ENCODE measurements around the gene ZNF653. TPM values are rescaled to one million over a fixed set of nuclear protein-coding genes. Genes with fewer than 3 reads are reported as not detected.

The ZNF653 gene
- polyA plus RNA-seq, 1 of the 3 experiments (the other 2 are of a cell fraction): 14.7 TPM

DNA sequence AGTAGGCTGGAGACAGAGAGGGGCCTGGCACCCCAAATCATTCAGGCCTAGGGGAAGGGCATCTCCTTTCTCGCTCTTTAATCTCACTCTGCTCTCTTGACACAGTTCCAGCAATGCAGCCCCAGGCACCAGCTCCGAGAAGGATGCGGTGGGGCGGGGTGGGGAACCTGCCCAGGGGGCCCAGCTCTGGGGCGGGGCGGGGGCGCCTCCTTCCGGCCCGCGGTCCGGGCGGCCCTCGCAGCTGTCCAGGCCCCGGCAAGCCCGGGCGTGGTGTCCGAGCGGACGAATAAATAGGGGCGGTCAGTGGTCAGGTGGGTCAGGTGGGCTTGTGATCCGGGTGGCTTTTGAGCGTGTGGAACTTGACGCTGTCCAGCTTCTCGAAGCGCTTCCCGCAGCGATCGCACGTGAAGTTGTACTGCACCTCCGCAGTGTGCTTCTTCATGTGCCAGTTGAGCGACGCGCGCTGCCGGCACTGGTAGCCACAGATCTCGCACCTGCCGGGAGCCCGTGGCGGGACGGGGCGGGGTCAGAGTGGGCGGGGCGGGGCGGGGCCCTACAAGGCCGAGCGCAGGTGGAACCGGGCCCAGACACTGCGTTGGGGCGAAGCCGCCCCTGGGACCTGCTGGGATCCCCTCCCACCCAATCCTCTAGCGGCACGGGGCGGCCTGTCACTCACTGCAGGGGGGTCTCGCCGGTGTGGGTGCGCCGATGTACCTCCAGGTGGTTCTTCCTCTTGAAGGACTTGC lies 22.1 kb downstream of the ZNF653 start:
- H3K4me1 ChIP-seq (ENCODE audit: control insufficient read depth in 1 of 2, insufficient read depth in 2 of 2, low read depth in 1 of 2, low read length in 1 of 2): peaks cover 0 to 13% of the 10 kb centered on the region in 2 experiments; a peak in 1 of 4 replicates
- WGBS (ENCODE audit: low lambda C conversion rate): 94% methylated on average over 40 of the region's 57 CpGs
- H3K9me2 ChIP-seq: no peaks in the 10 kb centered on the region
- no peaks in the 10 kb centered on the region for H3K79me2 ChIP-seq (ENCODE audit: insufficient read depth)
- no peak overlapping the region for H3K4me2 ChIP-seq
- H3K36me3 ChIP-seq (replicated peaks in 1 of 2; ENCODE audit: control insufficient read depth in 1 of 2, insufficient read depth in 2 of 2, low read length in 1 of 2): no peaks in the 10 kb centered on the region
- peak; percentile 29 for DNase-seq
- H3K27me3 ChIP-seq (ENCODE audit: insufficient read depth): peaks cover 25% of the 10 kb centered on the region; the same call in 1 of the 2 replicates
- no peak overlapping the region for H3K9ac ChIP-seq
- POLR2A ChIA-PET: no interaction called here
- no peaks in the 10 kb centered on the region for H3F3A ChIP-seq (replicated peaks; ENCODE audit: insufficient read depth)
- TF ChIP-seq TAF1 (IDR thresholded peaks at IDR 0.05; ENCODE audit: borderline replicate concordance, low read depth, low read length): no peak
- TF ChIP-seq CHD2 (IDR thresholded peaks at IDR 0.05; ENCODE audit: low read length, partially characterized antibody): no peak
- no peak for TF ChIP-seq RCOR1 (IDR thresholded peaks at IDR 0.05; ENCODE audit: low read length)
- CTCF ChIA-PET: interaction anchor here (0.7 to 3.7 kb wide), 51 partner anchors 8 to 336 kb away, joined by 3 to 57 read pairs (median 5); partner anchors contain the start of genes ACP5, CCDC159, DOCK6 and EPOR
- no peak overlapping the region for H3K4me3 ChIP-seq (ENCODE audit: low read depth in 2 of 2, low read length in 1 of 2)
- H2AFZ ChIP-seq (ENCODE audit: low read depth): no peak overlapping the region
- no peaks in the 10 kb centered on the region for H4K20me1 ChIP-seq (ENCODE audit: insufficient read depth)
- no peaks in the 10 kb centered on the region for H3K9me3 ChIP-seq
- H3K27ac ChIP-seq (ENCODE audit: low read depth in 2 of 2, low read length in 1 of 2): no peak overlapping the region

DNA sequence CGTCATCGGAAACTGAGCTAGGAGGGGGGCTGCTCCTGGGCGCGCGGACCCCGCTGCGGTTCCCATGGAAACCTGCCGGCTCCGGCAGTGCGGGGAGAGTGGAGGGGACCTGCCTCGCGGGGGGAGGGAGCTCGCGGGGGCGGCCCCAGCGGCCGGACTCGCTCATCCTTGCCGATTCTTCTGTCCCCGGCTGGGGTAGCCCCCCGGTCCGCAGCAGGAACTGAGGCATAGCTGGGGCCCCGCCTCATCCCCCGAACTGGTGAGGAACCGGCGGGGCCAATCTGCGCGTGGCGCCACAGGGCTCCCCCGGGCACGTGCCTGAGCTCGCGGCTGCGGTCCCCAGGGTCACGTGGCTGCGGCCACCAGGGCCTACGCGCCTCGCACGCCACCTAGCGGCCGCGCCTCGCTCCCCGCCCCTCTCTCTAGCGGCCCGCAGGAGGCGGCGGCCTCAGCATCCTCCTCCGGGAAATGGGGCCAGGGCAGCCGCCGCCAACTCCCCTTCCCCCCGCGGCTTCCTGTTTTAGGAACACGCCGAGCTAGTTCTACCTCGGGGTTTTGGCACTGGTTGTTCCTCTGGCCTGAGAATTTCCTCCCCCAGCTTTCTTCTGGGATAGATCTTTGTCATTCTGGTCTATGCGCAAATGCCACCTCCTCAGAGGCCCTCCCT lies 23.1 kb downstream of the ZNF653 start:
- Histone ChIP-seq H3K4me2 (peak overlapping the region; percentile 88), H3K36me3 (replicated peaks in 1 of 2; ENCODE audit: control insufficient read depth in 1 of 2, insufficient read depth in 2 of 2, low read length in 1 of 2) (no peaks in the 10 kb centered on the region), H3K9ac (peak overlapping the region; percentile 36), H3K4me3 (ENCODE audit: low read depth in 2 of 2, low read length in 1 of 2) (peak overlapping the region; percentile 51 to 66), H3F3A (replicated peaks; ENCODE audit: insufficient read depth) (no peaks in the 10 kb centered on the region), H2AFZ (ENCODE audit: low read depth) (no peak overlapping the region), H3K9me3 (no peaks in the 10 kb centered on the region), H3K79me2 (ENCODE audit: insufficient read depth) (no peaks in the 10 kb centered on the region), H3K4me1 (ENCODE audit: control insufficient read depth in 1 of 2, insufficient read depth in 2 of 2, low read depth in 1 of 2, low read length in 1 of 2) (peaks cover 0 to 19% of the 10 kb centered on the region in 2 experiments; a peak in 1 of 4 replicates), H3K27me3 (ENCODE audit: insufficient read depth) (peaks cover 25% of the 10 kb centered on the region; the same call in 1 of the 2 replicates), H3K27ac (ENCODE audit: low read depth in 2 of 2, low read length in 1 of 2) (peak overlapping the region in 1 of 2 experiments; percentile 88; a peak in 2 of 4 replicates), H3K9me2 (no peaks in the 10 kb centered on the region), H4K20me1 (ENCODE audit: insufficient read depth) (no peaks in the 10 kb centered on the region)
- ChIA-PET POLR2A (interaction anchor here (1.0 to 2.2 kb wide), 8 partner anchors 34 to 188 kb away, joined by 3 to 10 read pairs (median 7); partner anchors contain the start of genes ECSIT, EPOR, RGL3 and SWSAP1), CTCF (interaction anchor here (0.6 to 3.7 kb wide), 73 partner anchors 9 to 344 kb away, joined by 3 to 57 read pairs (median 4); partner anchors contain the start of genes ACP5, CCDC159, DOCK6 and EPOR)
- peak; percentile 97 for DNase-seq
- 13% methylated on average over 7 of the region's 58 CpGs for WGBS (ENCODE audit: low lambda C conversion rate)
- TF ChIP-seq, protein P1, sequence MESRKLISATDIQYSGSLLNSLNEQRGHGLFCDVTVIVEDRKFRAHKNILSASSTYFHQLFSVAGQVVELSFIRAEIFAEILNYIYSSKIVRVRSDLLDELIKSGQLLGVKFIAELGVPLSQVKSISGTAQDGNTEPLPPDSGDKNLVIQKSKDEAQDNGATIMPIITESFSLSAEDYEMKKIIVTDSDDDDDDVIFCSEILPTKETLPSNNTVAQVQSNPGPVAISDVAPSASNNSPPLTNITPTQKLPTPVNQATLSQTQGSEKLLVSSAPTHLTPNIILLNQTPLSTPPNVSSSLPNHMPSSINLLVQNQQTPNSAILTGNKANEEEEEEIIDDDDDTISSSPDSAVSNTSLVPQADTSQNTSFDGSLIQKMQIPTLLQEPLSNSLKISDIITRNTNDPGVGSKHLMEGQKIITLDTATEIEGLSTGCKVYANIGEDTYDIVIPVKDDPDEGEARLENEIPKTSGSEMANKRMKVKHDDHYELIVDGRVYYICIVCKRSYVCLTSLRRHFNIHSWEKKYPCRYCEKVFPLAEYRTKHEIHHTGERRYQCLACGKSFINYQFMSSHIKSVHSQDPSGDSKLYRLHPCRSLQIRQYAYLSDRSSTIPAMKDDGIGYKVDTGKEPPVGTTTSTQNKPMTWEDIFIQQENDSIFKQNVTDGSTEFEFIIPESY (IDR thresholded peaks at IDR 0.05; ENCODE audit: borderline replicate concordance, low read depth): peak; percentile 57; the same call in 1 of the 2 replicates
- TF ChIP-seq MEF2A (IDR thresholded peaks at IDR 0.05; ENCODE audit: borderline replicate concordance, low read depth): no peak
- no peak for TF ChIP-seq FOXM1 (IDR thresholded peaks at IDR 0.05; ENCODE audit: low read depth)
- TF ChIP-seq TEAD4 (IDR thresholded peaks at IDR 0.05; ENCODE audit: borderline replicate concordance, insufficient read depth): 0 out of 2 replicates have a peak, but pooled peaks have one; percentile 18
- TF ChIP-seq FOXJ3 (CRISPR knock-in tag; IDR thresholded peaks at IDR 0.05): no peak
- TF ChIP-seq EZH2phosphoT487 (IDR thresholded peaks at IDR 0.05; ENCODE audit: borderline replicate concordance, low read depth): no peak
- TF ChIP-seq, protein P2, sequence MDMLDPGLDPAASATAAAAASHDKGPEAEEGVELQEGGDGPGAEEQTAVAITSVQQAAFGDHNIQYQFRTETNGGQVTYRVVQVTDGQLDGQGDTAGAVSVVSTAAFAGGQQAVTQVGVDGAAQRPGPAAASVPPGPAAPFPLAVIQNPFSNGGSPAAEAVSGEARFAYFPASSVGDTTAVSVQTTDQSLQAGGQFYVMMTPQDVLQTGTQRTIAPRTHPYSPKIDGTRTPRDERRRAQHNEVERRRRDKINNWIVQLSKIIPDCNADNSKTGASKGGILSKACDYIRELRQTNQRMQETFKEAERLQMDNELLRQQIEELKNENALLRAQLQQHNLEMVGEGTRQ (IDR thresholded peaks at IDR 0.05; ENCODE audit: borderline replicate concordance, low read depth, low read length): peak; percentile 89
- no peak; the same call in 1 of the 2 replicates for TF ChIP-seq POLR2AphosphoS5 (IDR thresholded peaks at IDR 0.05; ENCODE audit: low read depth, low read length)
- no peak for TF ChIP-seq TAF1 (IDR thresholded peaks at IDR 0.05; ENCODE audit: borderline replicate concordance, low read depth, low read length)
- TF ChIP-seq EP300 (IDR thresholded peaks at IDR 0.05; ENCODE audit: borderline replicate concordance in 1 of 2, low read depth in 1 of 2, low read length in 1 of 2): peak in 1 of 2 experiments; percentile 18; a peak in 1 of 4 replicates
- no peak for TF ChIP-seq NRF1 (IDR thresholded peaks at IDR 0.05; ENCODE audit: low read depth, low read length)
- no peak for TF ChIP-seq NFIC (IDR thresholded peaks at IDR 0.05; ENCODE audit: borderline replicate concordance)
- TF ChIP-seq, protein P3, sequence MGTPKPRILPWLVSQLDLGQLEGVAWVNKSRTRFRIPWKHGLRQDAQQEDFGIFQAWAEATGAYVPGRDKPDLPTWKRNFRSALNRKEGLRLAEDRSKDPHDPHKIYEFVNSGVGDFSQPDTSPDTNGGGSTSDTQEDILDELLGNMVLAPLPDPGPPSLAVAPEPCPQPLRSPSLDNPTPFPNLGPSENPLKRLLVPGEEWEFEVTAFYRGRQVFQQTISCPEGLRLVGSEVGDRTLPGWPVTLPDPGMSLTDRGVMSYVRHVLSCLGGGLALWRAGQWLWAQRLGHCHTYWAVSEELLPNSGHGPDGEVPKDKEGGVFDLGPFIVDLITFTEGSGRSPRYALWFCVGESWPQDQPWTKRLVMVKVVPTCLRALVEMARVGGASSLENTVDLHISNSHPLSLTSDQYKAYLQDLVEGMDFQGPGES (IDR thresholded peaks at IDR 0.05; ENCODE audit: low read depth, low read length): no peak
- peak; percentile 72 for TF ChIP-seq SMC3 (IDR thresholded peaks at IDR 0.05; ENCODE audit: low read depth, low read length)
- peak; percentile 44; the same call in 1 of the 2 replicates for TF ChIP-seq YY1 (IDR thresholded peaks at IDR 0.05; ENCODE audit: low read depth)
- TF ChIP-seq RAD21 (IDR thresholded peaks at IDR 0.05; ENCODE audit: low read length): peak; percentile 81
- TF ChIP-seq ELF1 (IDR thresholded peaks at IDR 0.05): no peak; the same call in 1 of the 2 replicates
- peak; percentile 76 for TF ChIP-seq RCOR1 (IDR thresholded peaks at IDR 0.05; ENCODE audit: low read length)
- no peak for TF ChIP-seq GABPA (IDR thresholded peaks at IDR 0.05; ENCODE audit: low read depth)
